Endothelial cell of umbilical vein (primary cell): ENCODE data around the gene TET2. TPM values are rescaled to one million over a fixed set of nuclear protein-coding genes. Genes with fewer than 3 reads are reported as not detected.

Experiments used
- BruUV-seq: library from RNA; stranded (reverse); fragments of 400-500 nt; replicated peaks from 2 replicates; lab custom pipeline; 2021; lab: Mats Ljungman, UMichigan
- CTCF ChIA-PET: fragments of 300-600, 350-600 bp; sonication (Branson Sonifier 250); formaldehyde crosslinking; loops from one replicate; lab custom pipeline; 2021; ENCODE audit warnings: antibody characterized with exemption, inconsistent platforms; lab: Charles Lee
- POLR2A ChIA-PET: fragments of 300-600, 350-600 bp; sonication (Branson Sonifier 250); formaldehyde crosslinking; loops from one replicate; lab custom pipeline; 2021; ENCODE audit warnings: antibody characterized with exemption, inconsistent platforms; lab: Charles Lee
- DNase-seq: peaks from one replicate; pipeline ENCODE4 v3.0.0-alpha.2; 2011; ENCODE audit warnings: low read depth, low spot score
- FAIRE-seq: peaks from 2 replicates; lab custom pipeline; 2011; peaks lifted over from hg19 to GRCh38; lab: Jason Lieb, UNC
- H2AFZ ChIP-seq: 2 replicates; pipeline ENCODE4 v1.6.0; 2012; ENCODE audit warnings: low read depth, low read length, control low read depth, inconsistent platforms
- H3K27ac ChIP-seq: 2 replicates; pipeline ENCODE4 v1.5.1; 2011; ENCODE audit warnings: low read depth, mild to moderate bottlenecking, control low read depth, low read length, moderate library complexity; ENCODE audit not compliant: insufficient read depth
- H3K27me3 ChIP-seq, 2 experiments: 2 replicates each; pipeline versions ENCODE4 v1.6.0 to v1.6.1; 2011; ENCODE audit warnings: low read length in 2 of 2, mixed read lengths in 1 of 2; ENCODE audit not compliant: control insufficient read depth in 2 of 2, insufficient read depth in 2 of 2
- H3K36me3 ChIP-seq, 2 experiments: 2 replicates in 1 of 2; 3 replicates in 1 of 2; pipeline ENCODE4 v1.5.1; 2011; ENCODE audit warnings: low read length in 2 of 2, mild to moderate bottlenecking in 1 of 2, moderate library complexity in 1 of 2; ENCODE audit not compliant: control insufficient read depth in 2 of 2, insufficient read depth in 2 of 2; ENCODE audit errors: extremely low read depth in 1 of 2
- H3K4me1 ChIP-seq: 3 replicates; pipeline ENCODE4 v1.5.1; 2011; ENCODE audit warnings: mild to moderate bottlenecking, low read length; ENCODE audit not compliant: control insufficient read depth, insufficient read depth; ENCODE audit errors: extremely low read depth
- H3K4me2 ChIP-seq: 2 replicates; pipeline ENCODE4 v1.6.1; 2011; ENCODE audit warnings: low read length, control low read depth, mixed read lengths; ENCODE audit not compliant: insufficient read depth
- H3K4me3 ChIP-seq, 3 experiments: fragments of 200-600 bp in 1 of 3; sonication (generic), shearing (Covaris generic) in 1 of 3; replicated peaks in 1 of 3; 2 replicates each; pipeline ENCODE4 v1.5.1; 2011 to 2016; ENCODE audit warnings: control low read depth in 3 of 3, low read length in 3 of 3, mild to moderate bottlenecking in 2 of 3, inconsistent platforms in 1 of 3, low read depth in 1 of 3, moderate library complexity in 1 of 3; ENCODE audit not compliant: insufficient read depth in 1 of 3
- H3K79me2 ChIP-seq: 2 replicates; pipeline ENCODE4 v1.6.0; 2012; ENCODE audit warnings: low read length, inconsistent platforms; ENCODE audit not compliant: control insufficient read depth, insufficient read depth
- H3K9ac ChIP-seq: replicated peaks from 2 replicates; pipeline ENCODE3; 2011; ENCODE audit warnings: low read length, control low read depth; ENCODE audit not compliant: insufficient read depth; ENCODE audit errors: extremely low read depth
- H3K9me1 ChIP-seq: replicated peaks from 3 replicates; pipeline ENCODE4 v1.6.0; 2011; ENCODE audit warnings: mild to moderate bottlenecking, low read length; ENCODE audit not compliant: control insufficient read depth, insufficient read depth; ENCODE audit errors: extremely low read depth
- H3K9me3 ChIP-seq: replicated peaks from 2 replicates; pipeline ENCODE4 v1.5.1; 2012; ENCODE audit warnings: low read length, inconsistent platforms; ENCODE audit not compliant: control insufficient read depth, insufficient read depth
- H4K20me1 ChIP-seq: replicated peaks from 2 replicates; pipeline ENCODE3; 2011; ENCODE audit warnings: mild to moderate bottlenecking, low read length; ENCODE audit not compliant: control insufficient read depth, insufficient read depth; ENCODE audit errors: extremely low read depth
- EZH2 ChIP-seq: IDR thresholded peaks from 2 replicates; pipeline ENCODE4 v1.6.1; 2012; ENCODE audit warnings: borderline replicate concordance, low read depth, mild to moderate bottlenecking, moderate library complexity, low read length, inconsistent platforms; ENCODE audit not compliant: severe bottlenecking
- FOS ChIP-seq: IDR thresholded peaks from 2 replicates; pipeline ENCODE4 v1.6.1; 2011; ENCODE audit warnings: mild to moderate bottlenecking, low read length, moderate library complexity, borderline replicate concordance; ENCODE audit not compliant: insufficient read depth
- GATA2 ChIP-seq: IDR thresholded peaks from 2 replicates; pipeline ENCODE4 v1.7.0; 2011; ENCODE audit warnings: low read depth, mild to moderate bottlenecking, moderate library complexity, mixed read lengths, low read length; ENCODE audit not compliant: insufficient read length, insufficient read depth
- JUN ChIP-seq: IDR thresholded peaks from 2 replicates; pipeline ENCODE4 v1.6.1; 2011; ENCODE audit warnings: borderline replicate concordance, low read depth; ENCODE audit not compliant: insufficient read length, insufficient read depth
- MYC ChIP-seq: IDR thresholded peaks from one replicate; pipeline ENCODE4 v1.6.1; 2011; ENCODE audit warnings: mild to moderate bottlenecking, low read depth, low read length
- POLR2A ChIP-seq: IDR thresholded peaks from 2 replicates; pipeline ENCODE4 v1.6.1; 2012; ENCODE audit warnings: low read depth, mild to moderate bottlenecking, control low read depth, low read length
- POLR2AphosphoS5 ChIP-seq: IDR thresholded peaks from 2 replicates; pipeline ENCODE4 v1.6.1; 2012; ENCODE audit warnings: low read depth, mild to moderate bottlenecking, control low read depth, low read length, moderate library complexity; ENCODE audit not compliant: insufficient read depth
- dilution Hi-C: fragments of 300-500 bp; cut with MboI; formaldehyde crosslinking; loops from one replicate; pipeline ENCODE4 v1.15.0; 2019; ENCODE audit warnings: low sequenced_read_pairs; ENCODE audit not compliant: extremely low pct_ligation_motif_present
- intact Hi-C: fragments of 100-400 bp; cut with micrococcal nuclease; formaldehyde crosslinking; loops from one replicate; pipeline ENCODE4 v1.10.0; 2022
- polyA plus RNA-seq, 4 experiments: library from polyadenylated mRNA; depleted of rRNA in 3 of 4; stranded (reverse) in 3 of 4; unstranded in 1 of 4; fragments of >200 nt; gene quantifications; 2 replicates each; pipeline versions ENCODE4 v1.2.1 to v1.2.3, GENCODE V29; 2011 to 2012; ENCODE audit warnings: missing spikeins in 1 of 4
- total RNA-seq: library from RNA; stranded (reverse); gene quantifications from 2 replicates; pipeline ENCODE4 v1.2.3, GENCODE V29; 2021
- TF ChIP-seq, protein P1 (sequence below), 2 donors: IDR thresholded peaks; 1 replicate in 1 of 2; 2 replicates in 1 of 2; pipeline ENCODE4 v1.5.1; 2011; ENCODE audit warnings: low read length in 2 of 2, mild to moderate bottlenecking in 2 of 2, moderate library complexity in 2 of 2, control low read depth in 1 of 2, inconsistent platforms in 1 of 2, low read depth in 1 of 2; ENCODE audit not compliant: insufficient read depth in 1 of 2; ENCODE audit errors: extremely low read depth in 1 of 2
- TF ChIP-seq, protein P2 (sequence below): IDR thresholded peaks from 2 replicates; pipeline ENCODE4 v1.6.1; 2011; ENCODE audit not compliant: insufficient read depth, insufficient read length

Gene TET2
- total and polyA plus RNA-seq, 2 donors (not counting 3 experiments of a cell fraction or from before 2014, with no cell fraction given), result 4.8 to 17.5 TPM

DNA sequence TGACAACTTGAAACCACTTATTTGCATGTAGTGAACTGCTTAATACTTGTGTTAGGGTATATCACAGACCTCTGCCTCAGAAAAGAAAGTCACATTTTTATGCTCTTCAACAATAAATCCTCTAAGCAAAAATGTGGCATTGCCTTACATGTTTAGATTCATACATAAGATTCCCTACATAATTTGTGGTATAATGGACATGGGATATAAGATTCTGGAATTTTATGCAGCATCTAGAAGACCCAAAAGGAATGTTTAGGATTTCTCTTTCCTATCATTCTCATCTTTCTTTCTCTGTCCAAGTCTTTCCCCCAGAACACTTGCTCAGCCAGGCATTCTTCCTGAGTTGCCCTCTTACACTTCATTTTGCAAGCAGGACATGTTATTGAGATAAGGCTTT is 37.7 kb upstream of the TET2 start:
- H4K20me1 ChIP-seq, result no peaks in the 10 kb centered on the region
- H3K27me3 ChIP-seq, result no peaks in the 10 kb centered on the region
- DNase-seq (no peak), FAIRE-seq (no peak)
- H2AFZ ChIP-seq, result no peak overlapping the region
- H3K9ac ChIP-seq, result no peak overlapping the region
- H3K79me2 ChIP-seq, result no peaks in the 10 kb centered on the region
- H3K4me3 ChIP-seq, result no peak overlapping the region
- ChIA-PET POLR2A (no interaction called here), CTCF (no interaction called here)
- TF ChIP-seq POLR2AphosphoS5, result no peak
- no peak for TF ChIP-seq GATA2
- TF ChIP-seq POLR2A, result no peak
- TF ChIP-seq EZH2, result no peak
- TF ChIP-seq MYC, result no peak
- TF ChIP-seq JUN, result no peak
- TF ChIP-seq, protein P1, sequence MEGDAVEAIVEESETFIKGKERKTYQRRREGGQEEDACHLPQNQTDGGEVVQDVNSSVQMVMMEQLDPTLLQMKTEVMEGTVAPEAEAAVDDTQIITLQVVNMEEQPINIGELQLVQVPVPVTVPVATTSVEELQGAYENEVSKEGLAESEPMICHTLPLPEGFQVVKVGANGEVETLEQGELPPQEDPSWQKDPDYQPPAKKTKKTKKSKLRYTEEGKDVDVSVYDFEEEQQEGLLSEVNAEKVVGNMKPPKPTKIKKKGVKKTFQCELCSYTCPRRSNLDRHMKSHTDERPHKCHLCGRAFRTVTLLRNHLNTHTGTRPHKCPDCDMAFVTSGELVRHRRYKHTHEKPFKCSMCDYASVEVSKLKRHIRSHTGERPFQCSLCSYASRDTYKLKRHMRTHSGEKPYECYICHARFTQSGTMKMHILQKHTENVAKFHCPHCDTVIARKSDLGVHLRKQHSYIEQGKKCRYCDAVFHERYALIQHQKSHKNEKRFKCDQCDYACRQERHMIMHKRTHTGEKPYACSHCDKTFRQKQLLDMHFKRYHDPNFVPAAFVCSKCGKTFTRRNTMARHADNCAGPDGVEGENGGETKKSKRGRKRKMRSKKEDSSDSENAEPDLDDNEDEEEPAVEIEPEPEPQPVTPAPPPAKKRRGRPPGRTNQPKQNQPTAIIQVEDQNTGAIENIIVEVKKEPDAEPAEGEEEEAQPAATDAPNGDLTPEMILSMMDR (IDR thresholded peaks at IDR 0.05; ENCODE audit: extremely low read depth in 1 of 2, insufficient read depth in 1 of 2, low read depth in 1 of 2, low read length in 2 of 2), result no peak
- TF ChIP-seq FOS, result no peak
- TF ChIP-seq, protein P2, sequence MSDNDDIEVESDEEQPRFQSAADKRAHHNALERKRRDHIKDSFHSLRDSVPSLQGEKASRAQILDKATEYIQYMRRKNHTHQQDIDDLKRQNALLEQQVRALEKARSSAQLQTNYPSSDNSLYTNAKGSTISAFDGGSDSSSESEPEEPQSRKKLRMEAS, result no peak
- no TSS peak for BruUV-seq
- dilution Hi-C loops (no loop called here), intact Hi-C loops (no loop called here)
- no peak overlapping the region for H3K27ac ChIP-seq
- H3K9me3 ChIP-seq, result no peaks in the 10 kb centered on the region
- no peak overlapping the region for H3K4me2 ChIP-seq
- H3K36me3 ChIP-seq, result no peaks in the 10 kb centered on the region
- H3K4me1 ChIP-seq, result no peaks in the 10 kb centered on the region
- H3K9me1 ChIP-seq, result no peaks in the 10 kb centered on the region
